ENCODE measurements around the gene BBC3.

BBC3 gene

GRCh38 chr19:47230054-47230920, 712 bp downstream of the BBC3 start:
- peak; percentile 68 for DNase-seq

GRCh38 chr19:47229676-47230053, 1.3 kb downstream of the BBC3 start:
- no peak for DNase-seq

- no peak for DNase-seq
These were observed 1.9 kb downstream of the BBC3 start for GRCh38 chr19:47228937-47229675.

GRCh38 chr19:47228168-47228936, 2.6 kb downstream of the BBC3 start:
- DNase-seq, result no peak

GRCh38 chr19:47227352-47228167, 3.4 kb downstream of the BBC3 start:
- DNase-seq, result peak; percentile 42

- peak; percentile 72 for DNase-seq
These were observed 4.3 kb downstream of the BBC3 start for GRCh38 chr19:47226426-47227351.

GRCh38 chr19:47225746-47226425, 5.1 kb downstream of the BBC3 start:
- DNase-seq, result peak; percentile 82

GRCh38 chr19:47221890-47222289, 9.1 kb downstream of the BBC3 start:
- DNase-seq, result no peak

GRCh38 chr19:47221080-47221841, 9.7 kb downstream of the BBC3 start:
- no peak for DNase-seq

GRCh38 chr19:47215581-47215980, 15.4 kb downstream of the BBC3 start:
- DNase-seq, result no peak

GRCh38 chr19:47210689-47211316, 20.2 kb downstream of the BBC3 start:
- DNase-seq, result peak; percentile 54

- DNase-seq, result no peak
These were observed 20.9 kb downstream of the BBC3 start for GRCh38 chr19:47210180-47210490.

- no peak for DNase-seq
These were observed 21.4 kb downstream of the BBC3 start for GRCh38 chr19:47209319-47210179.

- DNase-seq, result no peak
These were observed 27.7 kb downstream of the BBC3 start for GRCh38 chr19:47203254-47203653.

GRCh38 chr19:47200530-47200929, 30.5 kb downstream of the BBC3 start:
- no peak for DNase-seq

GRCh38 chr19:47197141-47197540, 33.9 kb downstream of the BBC3 start:
- no peak for DNase-seq

- no peak for DNase-seq
These were observed 35.6 kb downstream of the BBC3 start for GRCh38 chr19:47195434-47195833.

GRCh38 chr19:47190167-47190727, 40.8 kb downstream of the BBC3 start:
- DNase-seq, result no peak

All from NK-92 treated with Interleukin-12 subunit alpha and Interleukin-12 subunit beta, amount 100 ng/mL, for 24 hours (cell line).